ENCODE data around the gene STPG1.

Gene STPG1

DNA sequence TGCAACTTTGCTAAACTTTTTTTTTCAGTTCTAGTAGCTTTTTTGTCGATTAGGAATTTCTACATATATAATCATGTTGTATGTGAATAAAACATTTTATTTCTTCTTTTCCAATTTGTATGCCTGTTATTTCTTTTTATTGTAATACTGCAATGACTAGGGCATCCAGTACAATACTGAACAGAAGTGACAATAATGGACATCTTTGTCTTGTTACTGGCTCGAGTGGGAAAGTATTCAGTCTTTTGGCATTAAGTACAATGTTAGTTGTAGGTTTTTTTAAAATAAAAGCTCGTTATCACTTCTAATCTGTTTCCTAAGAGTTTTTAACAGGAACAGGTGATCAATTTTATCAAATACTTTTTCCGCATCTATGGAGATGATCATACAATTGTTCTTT is 9.8 kb downstream of the STPG1 start:
- DNase-seq: no peak
- intact Hi-C loops (cut with DNase I): no loop called here

- DNase-seq: no peak
- intact Hi-C loops (cut with DNase I): no loop called here
Observed at GRCh38 chr1:24400065-24400464, 13.5 kb downstream of the STPG1 start.

GRCh38 chr1:24393892-24394291 is 19.7 kb downstream of the STPG1 start:
- intact Hi-C loops (cut with DNase I): loop anchor here (5.0 kb wide), 1 partner anchor 327 kb away; no protein-coding TSS in a partner anchor

DNA sequence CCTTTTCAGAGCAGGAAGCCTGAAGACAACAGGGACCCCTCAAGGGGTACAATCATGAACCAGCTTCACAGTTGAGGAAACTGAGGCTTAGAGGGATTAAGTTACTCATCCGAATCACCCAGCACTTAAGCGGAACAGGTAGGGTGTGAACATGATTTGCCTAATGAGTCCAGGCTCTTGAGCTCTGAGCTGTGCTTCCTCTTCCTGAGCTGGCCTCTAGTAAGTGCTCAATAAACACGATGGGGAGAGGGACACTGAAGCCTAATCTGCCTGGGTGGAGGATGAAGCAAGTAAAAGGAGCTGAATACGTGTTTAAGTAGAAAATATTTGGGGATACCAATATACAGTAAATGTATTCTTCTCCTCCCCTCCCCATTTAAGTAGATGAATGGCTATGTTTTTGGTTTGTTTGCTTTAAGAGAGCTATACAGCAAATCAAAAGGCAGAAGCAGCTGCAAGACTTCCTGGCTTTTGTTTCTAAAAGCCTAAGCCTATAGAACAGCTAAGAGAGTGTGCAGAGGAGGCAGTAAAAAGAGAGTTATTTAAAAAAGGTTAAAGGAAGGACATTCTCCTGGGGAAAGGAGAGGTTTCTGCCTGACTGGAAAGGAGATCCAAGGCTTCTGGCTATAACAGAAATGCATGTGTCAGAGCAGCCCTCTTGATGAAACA is 20.5 kb downstream of the STPG1 start:
- no peak for DNase-seq
- intact Hi-C loops (cut with DNase I): loop anchor here (1.0 to 5.0 kb wide), 2 partner anchors 191 to 326 kb away; no protein-coding TSS in a partner anchor

More at GRCh38 chr1:24393892-24394291, 19.7 kb downstream of the STPG1 start:
- no peak for DNase-seq

- intact Hi-C loops (cut with DNase I): loop anchor here (1.0 to 5.0 kb wide), 2 partner anchors 190 to 325 kb away; no protein-coding TSS in a partner anchor
- no peak for DNase-seq
Observed at GRCh38 chr1:24392604-24392946, 21.0 kb downstream of the STPG1 start.

DNA sequence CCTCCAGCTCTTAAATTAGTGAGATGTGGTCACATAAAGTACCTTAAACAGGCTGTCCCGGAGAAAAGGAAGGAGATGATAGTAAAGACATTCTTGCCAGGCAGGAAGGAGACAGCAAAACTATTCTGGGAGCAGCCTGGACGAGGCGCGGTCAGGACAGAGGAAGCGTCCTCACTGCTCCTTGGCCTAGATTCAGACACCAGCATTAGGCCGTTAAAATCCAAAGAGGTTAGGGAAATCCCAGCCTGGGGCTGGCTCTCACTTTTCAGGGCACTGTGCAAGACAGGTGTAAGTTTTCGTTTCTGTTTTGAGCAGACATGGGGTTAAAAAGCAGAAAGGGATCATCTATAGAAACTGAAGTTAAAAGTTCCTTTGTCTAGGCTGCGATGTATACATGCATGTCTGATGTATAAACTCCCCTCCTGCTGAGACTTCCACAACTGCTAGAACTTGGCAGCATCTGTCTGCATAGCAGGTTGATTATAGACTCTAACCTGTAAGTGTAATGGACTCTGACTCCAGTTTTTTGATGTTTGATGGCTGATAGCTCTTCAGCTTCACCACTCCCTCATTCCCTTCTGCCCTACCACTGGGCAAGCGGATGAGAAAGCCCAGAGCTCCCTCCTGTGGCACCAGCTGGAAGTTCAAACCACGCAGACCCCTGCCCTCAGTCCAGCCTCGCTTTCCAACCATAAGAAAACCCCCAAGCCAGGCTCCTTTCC is 21.5 kb downstream of the STPG1 start:
- intact Hi-C loops (cut with DNase I): loop anchor here (1.0 to 5.0 kb wide), 3 partner anchors 190 to 325 kb away; no protein-coding TSS in a partner anchor
- DNase-seq: peak in 8 of 10 donors; percentile 31 to 93 (median 66)

DNA sequence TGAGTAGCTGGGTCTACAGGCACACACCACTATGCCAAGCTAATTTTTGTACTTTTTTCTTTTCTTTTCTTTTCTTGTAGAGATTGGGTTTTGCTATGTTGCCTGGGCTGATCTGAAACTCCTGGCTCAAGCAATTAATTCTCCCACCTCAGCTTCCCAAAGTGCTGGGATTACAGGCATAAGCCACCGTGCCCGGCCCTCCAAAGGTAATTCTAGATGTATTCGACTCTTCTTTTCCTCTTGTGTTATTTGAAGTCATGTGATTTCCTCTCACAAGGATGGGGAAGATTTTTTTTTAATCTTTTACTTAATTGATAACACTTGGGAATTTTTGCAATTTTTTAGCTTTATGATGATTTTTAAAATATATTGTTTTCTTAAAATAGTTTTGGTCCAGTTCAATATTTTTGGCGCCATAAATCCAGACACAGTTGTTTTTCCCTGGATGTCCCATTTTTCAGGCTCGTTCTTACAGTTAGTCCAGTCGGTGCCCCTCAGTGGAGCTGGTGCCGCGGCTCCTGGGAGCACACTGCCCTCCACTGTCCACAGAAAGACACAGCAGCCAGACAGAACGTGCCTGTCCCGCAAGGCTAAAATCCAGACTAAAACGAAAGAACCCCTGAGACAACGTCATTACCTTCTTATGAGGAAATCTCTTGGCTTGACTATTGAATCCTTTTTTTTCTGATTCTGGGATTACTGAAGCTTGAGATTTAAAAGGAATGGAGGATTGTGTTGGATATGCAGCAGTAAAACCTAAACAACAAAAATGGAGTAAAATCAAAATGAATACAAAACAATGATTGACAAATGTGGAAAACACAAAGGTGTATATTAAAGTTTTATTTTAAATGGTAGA is 22.4 kb downstream of the STPG1 start:
- peak; percentile 59 to 97 (median 78) for DNase-seq
- intact Hi-C loops (cut with DNase I): loop anchor here (1.0 to 5.0 kb wide), 2 partner anchors 192 to 324 kb away; no protein-coding TSS in a partner anchor

DNA sequence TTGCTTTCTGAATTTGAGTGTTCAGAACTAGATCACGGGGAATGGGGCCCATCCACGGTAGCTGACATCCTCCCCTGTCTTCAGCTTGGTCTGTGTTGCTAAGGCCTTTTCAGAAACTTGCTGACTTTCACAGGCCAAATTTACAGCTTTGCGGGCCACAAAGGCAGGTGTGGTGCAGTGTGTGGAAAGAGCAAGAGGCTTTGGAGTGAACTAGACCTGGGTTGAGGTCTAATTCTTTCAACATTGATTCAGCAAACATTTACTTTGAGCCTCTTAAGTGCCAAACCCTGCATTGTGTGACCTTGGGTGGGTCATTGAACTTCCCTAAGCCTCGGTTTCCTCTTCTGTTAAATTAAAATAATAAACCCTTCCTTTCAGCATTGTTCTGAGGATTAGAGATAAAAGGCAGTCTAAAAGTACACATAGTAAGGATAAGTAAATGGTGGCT is 24.3 kb downstream of the STPG1 start:
- intact Hi-C loops (cut with DNase I): no loop called here
- no peak for DNase-seq

GRCh38 chr1:24388331-24388885 is 25.2 kb downstream of the STPG1 start:
- intact Hi-C loops (cut with DNase I): no loop called here
- no peak for DNase-seq

GRCh38 chr1:24387636-24388175 is 25.9 kb downstream of the STPG1 start:
- intact Hi-C loops (cut with DNase I): no loop called here
- no peak for DNase-seq

- no peak for DNase-seq
- intact Hi-C loops (cut with DNase I): no loop called here
Observed at GRCh38 chr1:24386931-24387330, 26.7 kb downstream of the STPG1 start.

DNA sequence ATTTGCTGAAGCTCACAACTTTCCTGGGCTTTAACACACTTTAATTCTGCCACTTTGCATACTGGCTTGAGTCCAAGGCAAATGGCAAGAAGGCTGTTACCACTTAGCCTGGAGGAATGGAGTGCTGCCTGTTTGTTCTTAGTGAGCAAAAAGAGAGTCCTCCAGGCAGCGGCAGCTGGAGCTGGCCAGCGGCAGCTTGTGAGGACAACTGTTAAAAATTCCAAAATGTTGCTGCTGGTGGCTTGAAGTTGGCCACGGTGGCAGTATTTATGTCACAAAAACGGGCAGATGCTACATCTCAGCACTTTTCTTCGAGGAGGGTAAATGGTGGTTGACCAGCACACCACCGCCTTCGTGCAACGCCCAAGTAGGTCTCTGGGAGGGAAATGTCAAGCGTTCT is 27.3 kb downstream of the STPG1 start:
- DNase-seq: no peak
- intact Hi-C loops (cut with DNase I): no loop called here

DNA sequence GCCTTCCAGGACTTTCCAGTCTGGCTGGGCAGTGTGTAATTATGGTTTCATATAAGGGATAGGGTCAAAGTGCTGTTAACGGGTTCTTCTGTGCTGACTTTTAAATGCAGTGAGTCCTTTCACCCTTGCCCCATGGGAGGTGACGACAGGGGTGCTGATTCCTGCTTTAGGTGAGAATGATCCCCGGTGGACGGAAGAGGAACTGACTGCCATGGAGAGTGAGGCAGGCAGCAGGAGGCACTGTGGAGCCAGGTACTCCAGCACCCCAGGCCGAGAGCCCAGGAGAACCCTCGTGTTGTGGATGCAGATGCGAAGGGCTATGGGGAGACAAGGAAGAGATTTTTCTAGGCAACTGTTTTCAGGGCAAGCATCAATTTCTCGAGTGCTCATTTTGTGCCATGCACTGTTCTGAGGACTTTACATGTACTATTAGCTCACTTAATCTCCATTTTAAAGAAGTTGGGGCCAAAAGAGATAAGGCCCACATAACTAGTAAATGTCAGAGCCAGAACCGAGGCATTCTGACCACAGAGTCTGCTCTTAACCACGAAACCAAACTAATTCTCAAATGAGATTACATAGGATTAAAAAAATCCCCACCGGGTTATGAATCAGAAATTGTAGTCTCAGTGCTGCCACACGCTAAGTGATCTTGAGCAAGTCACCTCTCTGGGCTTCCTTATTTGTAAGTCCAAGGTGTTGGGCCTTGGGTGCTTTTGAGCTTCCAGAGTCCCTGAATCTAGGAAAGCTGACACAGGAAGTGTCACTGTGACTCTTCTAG is 28.2 kb downstream of the STPG1 start:
- DNase-seq: no peak
- intact Hi-C loops (cut with DNase I): no loop called here

- no peak for DNase-seq
- intact Hi-C loops (cut with DNase I): no loop called here
Observed at GRCh38 chr1:24384251-24385090, 29.1 kb downstream of the STPG1 start.

DNA sequence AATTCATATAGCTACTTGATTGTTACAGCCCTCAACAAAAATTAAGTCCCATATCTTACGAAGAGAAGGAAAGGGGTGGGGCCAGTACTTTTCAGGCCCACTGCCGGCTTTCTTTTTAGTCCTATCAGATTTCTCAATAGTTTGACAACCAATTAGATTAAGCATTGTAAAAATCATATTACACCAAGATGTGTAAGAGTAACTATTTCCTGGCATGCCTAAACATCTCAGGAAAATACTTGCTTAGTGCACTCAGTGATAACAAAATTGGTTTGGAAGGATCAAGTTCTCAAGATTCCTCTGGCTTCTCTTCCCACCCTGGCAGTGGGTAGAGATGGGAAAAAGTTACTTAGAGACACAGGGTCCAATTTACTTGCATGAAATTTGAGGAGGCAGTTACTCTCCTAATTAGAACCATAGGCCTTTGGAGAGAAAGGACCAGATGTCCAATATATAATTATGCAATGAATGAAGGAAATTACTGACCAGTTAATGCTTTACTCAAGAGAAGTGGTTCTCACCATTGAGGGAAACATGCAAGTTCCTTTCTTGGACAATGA is 30.1 kb downstream of the STPG1 start:
- intact Hi-C loops (cut with DNase I): no loop called here

GRCh38 chr1:24382165-24382577 is 31.4 kb downstream of the STPG1 start:
- DNase-seq: no peak
- intact Hi-C loops (cut with DNase I): no loop called here

More for the DNA sequence above, 30.1 kb downstream of the STPG1 start:
- no peak for DNase-seq

GRCh38 chr1:24381256-24381655 is 32.3 kb downstream of the STPG1 start:
- intact Hi-C loops (cut with DNase I): no loop called here
- no peak for DNase-seq

DNA sequence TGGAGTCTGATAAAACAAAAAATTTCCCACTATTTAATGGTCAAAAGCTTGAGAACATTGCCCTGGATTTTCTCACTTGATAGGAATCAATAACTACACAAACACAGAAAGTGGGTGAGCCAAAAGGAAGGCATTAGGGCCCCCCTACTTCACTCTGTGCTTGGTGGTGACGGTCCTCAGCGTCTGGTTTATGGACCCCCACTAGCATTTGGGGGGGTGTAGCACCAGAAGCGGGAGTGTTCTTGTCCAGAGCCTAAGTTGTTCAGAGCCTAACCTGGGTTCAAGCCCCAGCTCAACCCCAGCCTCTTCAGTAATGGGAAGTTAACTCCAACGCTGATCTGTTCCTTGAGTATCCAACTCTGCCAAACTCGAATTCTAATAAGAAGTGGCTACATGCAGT is 33.1 kb downstream of the STPG1 start:
- DNase-seq: no peak
- intact Hi-C loops (cut with DNase I): no loop called here

Data from posterior cingulate gyrus (tissue), 11 donors.